ENCODE measurements around the gene EFL1.

Gene EFL1

GRCh38 chr15:82124331-82125263 is 137.9 kb downstream of the EFL1 start:
- H3K4me3 ChIP-seq (ENCODE audit: insufficient read length, low read depth), result no peak overlapping the region
- TF ChIP-seq ZNF274 (IDR thresholded peaks at IDR 0.05; ENCODE audit: low read depth, low read length) (no peak), SUZ12 (IDR thresholded peaks at IDR 0.05; ENCODE audit: extremely low read depth, insufficient read depth, insufficient read length) (no peak), YY1 (IDR thresholded peaks at IDR 0.05; ENCODE audit: insufficient read depth, insufficient read length) (no peak)

GRCh38 chr15:82122746-82123400 is 139.7 kb downstream of the EFL1 start:
- TF ChIP-seq ZNF274 (IDR thresholded peaks at IDR 0.05; ENCODE audit: low read depth, low read length) (no peak), SUZ12 (IDR thresholded peaks at IDR 0.05; ENCODE audit: extremely low read depth, insufficient read depth, insufficient read length) (no peak), YY1 (IDR thresholded peaks at IDR 0.05; ENCODE audit: insufficient read depth, insufficient read length) (no peak)
- no peaks in the 10 kb centered on the region for H3K36me3 ChIP-seq (ENCODE audit: insufficient read depth, insufficient read length, low read length)
- H3K9me3 ChIP-seq (ENCODE audit: insufficient read depth, low read length), result no peaks in the 10 kb centered on the region
- no peak for DNase-seq (ENCODE audit: low read depth, low spot score)
- H3K27me3 ChIP-seq (ENCODE audit: insufficient read depth, insufficient read length), result no peaks in the 10 kb centered on the region
- no peak overlapping the region for H3K9ac ChIP-seq (ENCODE audit: insufficient read length, low read depth)
- H3K4me1 ChIP-seq (ENCODE audit: insufficient read depth, insufficient read length), result no peaks in the 10 kb centered on the region
- H3K4me3 ChIP-seq (ENCODE audit: insufficient read length, low read depth), result no peak overlapping the region

More at GRCh38 chr15:82124331-82125263, 137.9 kb downstream of the EFL1 start:
- H3K27me3 ChIP-seq (ENCODE audit: insufficient read depth, insufficient read length), result no peaks in the 10 kb centered on the region
- H3K36me3 ChIP-seq (ENCODE audit: insufficient read depth, insufficient read length, low read length), result peaks cover 4% of the 10 kb centered on the region
- DNase-seq (ENCODE audit: low read depth, low spot score), result no peak
- H3K9me3 ChIP-seq (ENCODE audit: insufficient read depth, low read length), result no peaks in the 10 kb centered on the region
- H3K4me1 ChIP-seq (ENCODE audit: insufficient read depth, insufficient read length), result no peaks in the 10 kb centered on the region
- H3K9ac ChIP-seq (ENCODE audit: insufficient read length, low read depth), result no peak overlapping the region

GRCh38 chr15:82118040-82118439 is 144.5 kb downstream of the EFL1 start:
- no peak overlapping the region for H3K4me3 ChIP-seq (ENCODE audit: insufficient read length, low read depth)
- H3K9ac ChIP-seq (ENCODE audit: insufficient read length, low read depth), result no peak overlapping the region
- no peaks in the 10 kb centered on the region for H3K4me1 ChIP-seq (ENCODE audit: insufficient read depth, insufficient read length)
- no peaks in the 10 kb centered on the region for H3K36me3 ChIP-seq (ENCODE audit: insufficient read depth, insufficient read length, low read length)
- H3K9me3 ChIP-seq (ENCODE audit: insufficient read depth, low read length), result no peaks in the 10 kb centered on the region
- DNase-seq (ENCODE audit: low read depth, low spot score), result no peak
- H3K27me3 ChIP-seq (ENCODE audit: insufficient read depth, insufficient read length), result no peaks in the 10 kb centered on the region
- TF ChIP-seq SUZ12 (IDR thresholded peaks at IDR 0.05; ENCODE audit: extremely low read depth, insufficient read depth, insufficient read length), result no peak
- no peak for TF ChIP-seq YY1 (IDR thresholded peaks at IDR 0.05; ENCODE audit: insufficient read depth, insufficient read length)

GRCh38 chr15:82117296-82117695 is 145.2 kb downstream of the EFL1 start:
- Histone ChIP-seq H3K9me3 (ENCODE audit: insufficient read depth, low read length) (no peaks in the 10 kb centered on the region), H3K4me3 (ENCODE audit: insufficient read length, low read depth) (no peak overlapping the region), H3K9ac (ENCODE audit: insufficient read length, low read depth) (no peak overlapping the region), H3K36me3 (ENCODE audit: insufficient read depth, insufficient read length, low read length) (no peaks in the 10 kb centered on the region), H3K27me3 (ENCODE audit: insufficient read depth, insufficient read length) (no peaks in the 10 kb centered on the region), H3K4me1 (ENCODE audit: insufficient read depth, insufficient read length) (no peaks in the 10 kb centered on the region)
- DNase-seq (ENCODE audit: low read depth, low spot score), result no peak
- TF ChIP-seq SUZ12 (IDR thresholded peaks at IDR 0.05; ENCODE audit: extremely low read depth, insufficient read depth, insufficient read length), result no peak
- no peak for TF ChIP-seq YY1 (IDR thresholded peaks at IDR 0.05; ENCODE audit: insufficient read depth, insufficient read length)
- TF ChIP-seq ZNF274 (IDR thresholded peaks at IDR 0.05; ENCODE audit: low read depth, low read length), result no peak

- H3K27me3 ChIP-seq (ENCODE audit: insufficient read depth, insufficient read length), result no peaks in the 10 kb centered on the region
- no peak overlapping the region for H3K9ac ChIP-seq (ENCODE audit: insufficient read length, low read depth)
- H3K36me3 ChIP-seq (ENCODE audit: insufficient read depth, insufficient read length, low read length), result no peaks in the 10 kb centered on the region
- no peak overlapping the region for H3K4me3 ChIP-seq (ENCODE audit: insufficient read length, low read depth)
- H3K9me3 ChIP-seq (ENCODE audit: insufficient read depth, low read length), result no peaks in the 10 kb centered on the region
- no peaks in the 10 kb centered on the region for H3K4me1 ChIP-seq (ENCODE audit: insufficient read depth, insufficient read length)
- DNase-seq (ENCODE audit: low read depth, low spot score), result no peak
- TF ChIP-seq YY1 (IDR thresholded peaks at IDR 0.05; ENCODE audit: insufficient read depth, insufficient read length) (no peak), ZNF274 (IDR thresholded peaks at IDR 0.05; ENCODE audit: low read depth, low read length) (no peak)
Observed at GRCh38 chr15:82114660-82115059, 147.9 kb downstream of the EFL1 start.

- Histone ChIP-seq H3K4me1 (ENCODE audit: insufficient read depth, insufficient read length) (no peaks in the 10 kb centered on the region), H3K36me3 (ENCODE audit: insufficient read depth, insufficient read length, low read length) (no peaks in the 10 kb centered on the region), H3K4me3 (ENCODE audit: insufficient read length, low read depth) (no peak overlapping the region), H3K9ac (ENCODE audit: insufficient read length, low read depth) (no peak overlapping the region), H3K27me3 (ENCODE audit: insufficient read depth, insufficient read length) (no peaks in the 10 kb centered on the region), H3K9me3 (ENCODE audit: insufficient read depth, low read length) (no peaks in the 10 kb centered on the region)
- DNase-seq (ENCODE audit: low read depth, low spot score), result no peak
- TF ChIP-seq YY1 (IDR thresholded peaks at IDR 0.05; ENCODE audit: insufficient read depth, insufficient read length) (no peak), SUZ12 (IDR thresholded peaks at IDR 0.05; ENCODE audit: extremely low read depth, insufficient read depth, insufficient read length) (no peak), ZNF274 (IDR thresholded peaks at IDR 0.05; ENCODE audit: low read depth, low read length) (no peak)
Observed at GRCh38 chr15:82113106-82113715, 149.3 kb downstream of the EFL1 start.

GRCh38 chr15:82111918-82112317 is 150.6 kb downstream of the EFL1 start:
- no peaks in the 10 kb centered on the region for H3K36me3 ChIP-seq (ENCODE audit: insufficient read depth, insufficient read length, low read length)
- H3K9me3 ChIP-seq (ENCODE audit: insufficient read depth, low read length), result no peaks in the 10 kb centered on the region
- H3K4me1 ChIP-seq (ENCODE audit: insufficient read depth, insufficient read length), result no peaks in the 10 kb centered on the region
- no peaks in the 10 kb centered on the region for H3K27me3 ChIP-seq (ENCODE audit: insufficient read depth, insufficient read length)
- H3K4me3 ChIP-seq (ENCODE audit: insufficient read length, low read depth), result no peak overlapping the region
- DNase-seq (ENCODE audit: low read depth, low spot score), result no peak
- TF ChIP-seq SUZ12 (IDR thresholded peaks at IDR 0.05; ENCODE audit: extremely low read depth, insufficient read depth, insufficient read length) (no peak), YY1 (IDR thresholded peaks at IDR 0.05; ENCODE audit: insufficient read depth, insufficient read length) (no peak), ZNF274 (IDR thresholded peaks at IDR 0.05; ENCODE audit: low read depth, low read length) (no peak)
- H3K9ac ChIP-seq (ENCODE audit: insufficient read length, low read depth), result no peak overlapping the region

Data from NT2/D1 (cell line).